ENCODE data around the gene PAQR4. TPM values are rescaled to one million over a fixed set of nuclear protein-coding genes. Genes with fewer than 3 reads are reported as not detected.

PAQR4 gene
- total and polyA plus RNA-seq, 2 of the 13 experiments (the other 11 are each of a cell fraction or from before 2014, with no cell fraction given) = 15.9 to 24.8 TPM

GRCh38 chr16:2981177-2981898, 12.2 kb downstream of the PAQR4 start (continued):
- TF ChIP-seq TCF7 (IDR thresholded peaks at IDR 0.05; ENCODE audit: low read depth) = no peak
- no peak for TF ChIP-seq SNRNP70 (IDR thresholded peaks at IDR 0.05; ENCODE audit: low read depth, low read length)
- 0 out of 2 replicates have a peak, but pooled peaks have one; percentile 37 for TF ChIP-seq ZMYM4 (CRISPR knock-in tag; IDR thresholded peaks at IDR 0.05)
- TF ChIP-seq BCL3 (CRISPR knock-in tag; IDR thresholded peaks at IDR 0.05) = no peak
- peak; percentile 43; the same call in 1 of the 2 replicates for TF ChIP-seq KLF6 (CRISPR knock-in tag; IDR thresholded peaks at IDR 0.05)
- TF ChIP-seq ZBTB37 (CRISPR knock-in tag; IDR thresholded peaks at IDR 0.05) = no peak
- TF ChIP-seq ZNF710 (CRISPR knock-in tag; IDR thresholded peaks at IDR 0.05; ENCODE audit: borderline replicate concordance) = peak; percentile 47; the same call in 1 of the 2 replicates
- no peak for TF ChIP-seq EEA1 (CRISPR knock-in tag; IDR thresholded peaks at IDR 0.05; ENCODE audit: borderline replicate concordance)
- TF ChIP-seq AGO1 (IDR thresholded peaks at IDR 0.05; ENCODE audit: low read depth, low read length, poor library complexity, severe bottlenecking) = no peak
- TF ChIP-seq HNF1B (CRISPR knock-in tag; IDR thresholded peaks at IDR 0.05) = 0 out of 2 replicates have a peak, but pooled peaks have one; percentile 37
- TF ChIP-seq SALL1 (CRISPR knock-in tag; IDR thresholded peaks at IDR 0.05) = peak; percentile 45; the same call in 1 of the 2 replicates
- peak; percentile 65; the same call in 1 of the 2 replicates for TF ChIP-seq ZNF263 (CRISPR knock-in tag; IDR thresholded peaks at IDR 0.05)
- TF ChIP-seq SP1 (IDR thresholded peaks at IDR 0.05) = no peak
- peak; percentile 17; the same call in 1 of the 2 replicates for TF ChIP-seq SP1 (CRISPR knock-in tag; IDR thresholded peaks at IDR 0.05)
- TF ChIP-seq DRAP1 (CRISPR knock-in tag; IDR thresholded peaks at IDR 0.05) = peak; percentile 68
- TF ChIP-seq ZNF770 (CRISPR knock-in tag; IDR thresholded peaks at IDR 0.05) = peak; percentile 60; the same call in 1 of the 2 replicates
- TF ChIP-seq ZNF230 (CRISPR knock-in tag; IDR thresholded peaks at IDR 0.05) = no peak
- TF ChIP-seq ZNF460 (CRISPR knock-in tag; IDR thresholded peaks at IDR 0.05; ENCODE audit: borderline replicate concordance) = peak; percentile 99
- peak; percentile 51; the same call in 1 of the 2 replicates for TF ChIP-seq ZNF614 (CRISPR knock-in tag; IDR thresholded peaks at IDR 0.05; ENCODE audit: borderline replicate concordance)
